ENCODE results near the gene FBLN5.

The FBLN5 gene

GRCh38 chr14:91947475-91948184, at the start of gene FBLN5:
TSS of gene FBLN5 (minus strand) at chr14:91947694. CDS start at chr14:91947229, 465 bp downstream.
- no peak for DNase-seq

GRCh38 chr14:91996948-91997371, 49.5 kb upstream of the FBLN5 start:
- no peak for DNase-seq

GRCh38 chr14:91987192-91987591, 39.7 kb upstream of the FBLN5 start:
- no peak for DNase-seq

GRCh38 chr14:91985521-91986255, 38.2 kb upstream of the FBLN5 start:
- DNase-seq: no peak

GRCh38 chr14:91985008-91985407, 37.5 kb upstream of the FBLN5 start:
- no peak for DNase-seq

- no peak for DNase-seq
Observed at GRCh38 chr14:91983588-91983987, 36.1 kb upstream of the FBLN5 start.

- no peak for DNase-seq
Observed at GRCh38 chr14:91980157-91980556, 32.7 kb upstream of the FBLN5 start.

GRCh38 chr14:91977884-91978283, 30.4 kb upstream of the FBLN5 start:
- no peak for DNase-seq

- no peak for DNase-seq
Observed at GRCh38 chr14:91975763-91976162, 28.3 kb upstream of the FBLN5 start.

- DNase-seq: no peak
Observed at GRCh38 chr14:91971188-91971778, 23.8 kb upstream of the FBLN5 start.

GRCh38 chr14:91968280-91968679, 20.8 kb upstream of the FBLN5 start:
- DNase-seq: no peak

- DNase-seq: no peak
Observed at GRCh38 chr14:91964724-91965123, 17.2 kb upstream of the FBLN5 start.

- no peak for DNase-seq
Observed at GRCh38 chr14:91964011-91964410, 16.5 kb upstream of the FBLN5 start.

GRCh38 chr14:91963465-91963864, 16.0 kb upstream of the FBLN5 start:
- no peak for DNase-seq

- no peak for DNase-seq
Observed at GRCh38 chr14:91961297-91962220, 14.1 kb upstream of the FBLN5 start.

- no peak for DNase-seq
Observed at GRCh38 chr14:91957876-91958313, 10.4 kb upstream of the FBLN5 start.

GRCh38 chr14:91956616-91957015, 9.1 kb upstream of the FBLN5 start:
- DNase-seq: no peak

GRCh38 chr14:91955168-91955567, 7.7 kb upstream of the FBLN5 start:
- DNase-seq: no peak

GRCh38 chr14:91953170-91953985, 5.9 kb upstream of the FBLN5 start:
- no peak for DNase-seq

GRCh38 chr14:91946622-91947474, 646 bp downstream of the FBLN5 start:
- no peak for DNase-seq
